HCT116 (cell line): ENCODE results near the gene MAML3. TPM values are rescaled to one million over a fixed set of nuclear protein-coding genes. Genes with fewer than 3 reads are reported as not detected.

ENCODE experiments used
- ATAC-seq: fragments of 200-7000 bp; cut with Tn5 transposase; 2 replicates; pipeline ENCODE4 v1.9.1; 2020; ENCODE audit warnings: mild to moderate bottlenecking, moderate library complexity
- BruUV-seq: library from RNA; stranded (reverse); fragments of 400-500 nt; replicated peaks from 2 replicates; lab custom pipeline; 2021; lab: Mats Ljungman, UMichigan
- CTCF ChIA-PET: fragments of 300-600 bp; sonication (Branson Sonifier 250); formaldehyde crosslinking; loops from one replicate; lab custom pipeline; 2021; ENCODE audit warnings: antibody characterized with exemption; lab: Charles Lee
- POLR2A ChIA-PET: fragments of 300-600, 350-600 bp; sonication (Branson Sonifier 250); formaldehyde crosslinking; loops from one replicate; lab custom pipeline; 2021; ENCODE audit warnings: antibody characterized with exemption; lab: Charles Lee
- RAD21 ChIA-PET, 2 experiments: fragments of 300-600 bp; sonication (Branson Sonifier 250); formaldehyde crosslinking; loops; one replicate each; lab custom pipeline; 2023; ENCODE audit warnings: low total read pairs in 2 of 2; ENCODE audit not compliant: uncharacterized antibody in 2 of 2, unreplicated experiment in 2 of 2, low non-redundant PET in 1 of 2; lab: Charles Lee
- DNase-seq: peaks from one replicate; pipeline ENCODE4 v3.0.0-alpha.2; 2010; ENCODE audit warnings: low read depth, low spot score
- H2AFZ ChIP-seq: fragments of 200-600 bp; shearing (Covaris generic), sonication (generic); 2 replicates; pipeline ENCODE4 v1.6.1; 2017; ENCODE audit warnings: low read depth, mixed run types, mixed read lengths, antibody characterized with exemption, low read length; ENCODE audit not compliant: poor library complexity, severe bottlenecking
- H3K27ac ChIP-seq: 2 replicates; pipeline ENCODE4 v1.5.1; 2012; ENCODE audit warnings: low read depth, low read length
- H3K27me3 ChIP-seq: fragments of 200-600 bp; sonication (generic); 2 replicates; pipeline ENCODE4 v1.6.1; 2016; ENCODE audit warnings: mixed run types, low read length, mixed read lengths; ENCODE audit not compliant: insufficient read depth
- H3K36me3 ChIP-seq, 2 experiments: fragments of 200-500 bp in 1 of 2; fragments of 200-600 bp in 1 of 2; sonication (Bioruptor generic) in 1 of 2; sonication (generic) in 1 of 2; 2 replicates each; pipeline versions ENCODE4 v1.5.1 to v1.6.1; 2014 to 2016; ENCODE audit warnings: low read length in 2 of 2, inconsistent platforms in 1 of 2, mixed read lengths in 1 of 2, mixed run types in 1 of 2; ENCODE audit not compliant: insufficient read depth in 2 of 2, control insufficient read depth in 1 of 2
- H3K4me1 ChIP-seq, 2 experiments: fragments of 200-600 bp in 1 of 2; sonication (generic) in 1 of 2; 2 replicates each; pipeline versions ENCODE4 v1.5.1 to v1.6.1; 2012 to 2017; ENCODE audit warnings: low read length in 2 of 2, inconsistent platforms in 1 of 2, mild to moderate bottlenecking in 1 of 2, mixed read lengths in 1 of 2, mixed run types in 1 of 2, moderate library complexity in 1 of 2; ENCODE audit not compliant: insufficient read depth in 2 of 2, control insufficient read depth in 1 of 2
- H3K4me2 ChIP-seq: fragments of 200-600 bp; sonication (generic); 2 replicates; pipeline ENCODE4 v1.6.1; 2017; ENCODE audit warnings: mixed run types, low read length, mixed read lengths
- H3K4me3 ChIP-seq, 2 experiments: fragments of 200-600 bp in 1 of 2; sonication (generic) in 1 of 2; replicated peaks in 1 of 2; 2 replicates each; pipeline ENCODE4 v1.5.1; 2011 to 2016; ENCODE audit warnings: low read length in 2 of 2, control low read depth in 1 of 2, low read depth in 1 of 2, mild to moderate bottlenecking in 1 of 2, mixed read lengths in 1 of 2, mixed run types in 1 of 2
- H3K79me2 ChIP-seq: fragments of 200-600 bp; sonication (generic); 2 replicates; pipeline ENCODE4 v1.6.1; 2017; ENCODE audit warnings: mild to moderate bottlenecking, mixed run types, low read length, moderate library complexity, mixed read lengths; ENCODE audit not compliant: insufficient read depth
- H3K9ac ChIP-seq: fragments of 200-600 bp; sonication (generic); 2 replicates; pipeline ENCODE4 v1.6.1; 2016; ENCODE audit warnings: low read length, mixed read lengths
- H3K9me2 ChIP-seq: fragments of 200-600 bp; sonication (generic), shearing (Covaris generic); 2 replicates; pipeline ENCODE4 v1.6.1; 2017; ENCODE audit warnings: mixed run types, mild to moderate bottlenecking, moderate library complexity; ENCODE audit not compliant: insufficient read depth
- H3K9me3 ChIP-seq, 2 experiments: fragments of 200-500 bp in 1 of 2; fragments of 200-600 bp in 1 of 2; sonication (Bioruptor generic) in 1 of 2; sonication (generic) in 1 of 2; 2 replicates each; pipeline ENCODE4 v1.6.1; 2014 to 2017; ENCODE audit warnings: low read length in 2 of 2, mixed read lengths in 2 of 2, inconsistent platforms in 1 of 2, low read depth in 1 of 2, mild to moderate bottlenecking in 1 of 2, mixed run types in 1 of 2, moderate library complexity in 1 of 2; ENCODE audit not compliant: control insufficient read depth in 1 of 2, insufficient read depth in 1 of 2
- H4K20me1 ChIP-seq: fragments of 200-600 bp; sonication (generic), shearing (Covaris generic); 2 replicates; pipeline ENCODE4 v1.6.1; 2017; ENCODE audit warnings: mixed run types, mild to moderate bottlenecking, moderate library complexity; ENCODE audit not compliant: insufficient read depth
- CBX3 ChIP-seq: IDR thresholded peaks from 2 replicates; pipeline ENCODE4 v1.6.1; 2012; ENCODE audit warnings: low read depth
- CEBPB ChIP-seq: IDR thresholded peaks from 2 replicates; pipeline ENCODE4 v1.6.1; 2012; ENCODE audit warnings: low read depth
- EGR1 ChIP-seq: IDR thresholded peaks from 2 replicates; pipeline ENCODE4 v1.6.1; 2012; ENCODE audit warnings: low read depth
- ELF1 ChIP-seq: IDR thresholded peaks from 2 replicates; pipeline ENCODE4 v1.6.1; 2012; ENCODE audit warnings: low read depth, borderline replicate concordance
- EZH2 ChIP-seq: fragments of 200-600 bp; sonication (generic); IDR thresholded peaks from 2 replicates; pipeline ENCODE4 v1.6.1; 2017; ENCODE audit warnings: antibody characterized with exemption, mixed run types
- EZH2phosphoT487 ChIP-seq: fragments of 200-600 bp; IDR thresholded peaks from 2 replicates; pipeline ENCODE4 v1.6.1; 2018; ENCODE audit warnings: antibody characterized with exemption, borderline replicate concordance
- JUND ChIP-seq: IDR thresholded peaks from 2 replicates; pipeline ENCODE4 v1.6.1; 2012
- POLR2A ChIP-seq: IDR thresholded peaks from 2 replicates; pipeline ENCODE4 v1.7.0; 2011; ENCODE audit warnings: borderline replicate concordance; ENCODE audit not compliant: insufficient read depth, insufficient read length; ENCODE audit errors: extremely low read depth
- POLR2AphosphoS5 ChIP-seq: IDR thresholded peaks from 2 replicates; pipeline ENCODE4 v1.6.1; 2011; ENCODE audit warnings: mild to moderate bottlenecking, low read depth, low read length, moderate library complexity
- RAD21 ChIP-seq: IDR thresholded peaks from 2 replicates; pipeline ENCODE4 v1.6.1; 2012; ENCODE audit warnings: low read depth, mild to moderate bottlenecking
- SP1 ChIP-seq: IDR thresholded peaks from 2 replicates; pipeline ENCODE4 v1.6.1; 2012; ENCODE audit warnings: low read depth
- SRF ChIP-seq: IDR thresholded peaks from 2 replicates; pipeline ENCODE4 v1.6.1; 2012; ENCODE audit warnings: low read depth
- TCF7L2 ChIP-seq: IDR thresholded peaks from 2 replicates; pipeline ENCODE4 v1.7.0; 2011; ENCODE audit warnings: borderline replicate concordance, inconsistent platforms; ENCODE audit not compliant: insufficient read depth, insufficient read length; ENCODE audit errors: extremely low read depth
- YY1 ChIP-seq: IDR thresholded peaks from 2 replicates; pipeline ENCODE4 v1.6.1; 2011; ENCODE audit warnings: low read length, low read depth, moderate library complexity, mild to moderate bottlenecking; ENCODE audit not compliant: insufficient replicate concordance; ENCODE audit errors: extremely low read depth
- intact Hi-C: fragments of 100-400 bp; cut with micrococcal nuclease; formaldehyde crosslinking; loops from 2 replicates; pipeline ENCODE4 v1.10.0; 2022
- total RNA-seq: library from RNA; stranded (reverse); gene quantifications from one replicate; pipeline ENCODE4 v1.2.1, GENCODE V29; 2021; ENCODE audit not compliant: unreplicated experiment
- TF ChIP-seq, protein P1 (sequence below): IDR thresholded peaks from 2 replicates; pipeline ENCODE4 v1.6.1; 2012
- TF ChIP-seq, protein P2 (sequence below): IDR thresholded peaks from 2 replicates; pipeline ENCODE4 v1.6.1; 2011; ENCODE audit warnings: mild to moderate bottlenecking, low read length, moderate library complexity; ENCODE audit not compliant: insufficient replicate concordance; ENCODE audit errors: extremely low read depth
- TF ChIP-seq, protein P3 (sequence below): IDR thresholded peaks from 2 replicates; pipeline ENCODE4 v1.6.1; 2012; ENCODE audit warnings: low read depth
- TF ChIP-seq, protein P4 (sequence below), 3 experiments: fragments of 200-600 bp in 1 of 3; sonication (generic) in 1 of 3; IDR thresholded peaks in 2 of 3; conservative IDR thresholded peaks in 1 of 3; 2 replicates each; pipeline ENCODE4 v1.5.1; 2012 to 2017; ENCODE audit warnings: low read depth in 2 of 3, low read length in 2 of 3, antibody characterized with exemption in 1 of 3, borderline replicate concordance in 1 of 3, control low read depth in 1 of 3, mild to moderate bottlenecking in 1 of 3, mixed read lengths in 1 of 3, mixed run types in 1 of 3, moderate library complexity in 1 of 3; ENCODE audit not compliant: insufficient read depth in 1 of 3

The MAML3 gene
- total RNA-seq, 1 experiment from 2014 or later: 3.1 TPM

DNA sequence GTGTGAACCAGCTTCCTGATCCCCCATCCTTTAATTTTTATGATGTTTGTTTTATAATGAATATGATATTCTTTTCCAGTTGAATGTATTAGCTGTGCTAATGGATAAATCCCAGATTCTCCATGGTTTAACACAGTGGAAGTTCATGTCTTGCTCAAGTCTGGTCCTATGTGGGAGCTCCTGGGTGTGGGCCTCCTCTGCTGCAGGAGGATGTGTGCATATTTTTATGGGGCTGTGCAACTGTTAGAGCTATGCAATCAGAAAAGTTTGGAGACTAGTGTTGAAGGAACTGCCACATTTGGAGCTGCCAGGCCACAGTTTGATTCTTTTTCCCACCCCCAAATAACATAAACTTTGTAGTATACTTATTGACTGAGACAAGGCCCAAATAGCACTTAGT lies 463.6 kb downstream of the MAML3 start:
- Histone ChIP-seq H3K4me3 (no peak overlapping the region), H2AFZ (no peak overlapping the region), H3K79me2 (no peaks in the 10 kb centered on the region), H3K36me3 (no peaks in the 10 kb centered on the region), H3K27ac (no peak overlapping the region), H4K20me1 (no peaks in the 10 kb centered on the region), H3K9me2 (no peaks in the 10 kb centered on the region), H3K4me1 (no peaks in the 10 kb centered on the region), H3K4me2 (no peak overlapping the region), H3K27me3 (no peaks in the 10 kb centered on the region), H3K9ac (no peak overlapping the region), H3K9me3 (no peaks in the 10 kb centered on the region)
- CTCF ChIA-PET: no interaction called here
- no TSS peak for BruUV-seq
- intact Hi-C loops: no loop called here
- DNase-seq (no peak), ATAC-seq (no peak)
- TF ChIP-seq, protein P1, sequence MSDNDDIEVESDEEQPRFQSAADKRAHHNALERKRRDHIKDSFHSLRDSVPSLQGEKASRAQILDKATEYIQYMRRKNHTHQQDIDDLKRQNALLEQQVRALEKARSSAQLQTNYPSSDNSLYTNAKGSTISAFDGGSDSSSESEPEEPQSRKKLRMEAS: no peak
- TF ChIP-seq YY1 (no peak), EZH2phosphoT487 (no peak), RAD21 (no peak), SP1 (no peak), EGR1 (no peak), SRF (no peak), CBX3 (no peak), CEBPB (no peak), POLR2A (no peak), ELF1 (no peak), TCF7L2 (no peak), JUND (no peak), POLR2AphosphoS5 (no peak), EZH2 (no peak)
- TF ChIP-seq, protein P2, sequence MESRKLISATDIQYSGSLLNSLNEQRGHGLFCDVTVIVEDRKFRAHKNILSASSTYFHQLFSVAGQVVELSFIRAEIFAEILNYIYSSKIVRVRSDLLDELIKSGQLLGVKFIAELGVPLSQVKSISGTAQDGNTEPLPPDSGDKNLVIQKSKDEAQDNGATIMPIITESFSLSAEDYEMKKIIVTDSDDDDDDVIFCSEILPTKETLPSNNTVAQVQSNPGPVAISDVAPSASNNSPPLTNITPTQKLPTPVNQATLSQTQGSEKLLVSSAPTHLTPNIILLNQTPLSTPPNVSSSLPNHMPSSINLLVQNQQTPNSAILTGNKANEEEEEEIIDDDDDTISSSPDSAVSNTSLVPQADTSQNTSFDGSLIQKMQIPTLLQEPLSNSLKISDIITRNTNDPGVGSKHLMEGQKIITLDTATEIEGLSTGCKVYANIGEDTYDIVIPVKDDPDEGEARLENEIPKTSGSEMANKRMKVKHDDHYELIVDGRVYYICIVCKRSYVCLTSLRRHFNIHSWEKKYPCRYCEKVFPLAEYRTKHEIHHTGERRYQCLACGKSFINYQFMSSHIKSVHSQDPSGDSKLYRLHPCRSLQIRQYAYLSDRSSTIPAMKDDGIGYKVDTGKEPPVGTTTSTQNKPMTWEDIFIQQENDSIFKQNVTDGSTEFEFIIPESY: no peak
- TF ChIP-seq, protein P3, sequence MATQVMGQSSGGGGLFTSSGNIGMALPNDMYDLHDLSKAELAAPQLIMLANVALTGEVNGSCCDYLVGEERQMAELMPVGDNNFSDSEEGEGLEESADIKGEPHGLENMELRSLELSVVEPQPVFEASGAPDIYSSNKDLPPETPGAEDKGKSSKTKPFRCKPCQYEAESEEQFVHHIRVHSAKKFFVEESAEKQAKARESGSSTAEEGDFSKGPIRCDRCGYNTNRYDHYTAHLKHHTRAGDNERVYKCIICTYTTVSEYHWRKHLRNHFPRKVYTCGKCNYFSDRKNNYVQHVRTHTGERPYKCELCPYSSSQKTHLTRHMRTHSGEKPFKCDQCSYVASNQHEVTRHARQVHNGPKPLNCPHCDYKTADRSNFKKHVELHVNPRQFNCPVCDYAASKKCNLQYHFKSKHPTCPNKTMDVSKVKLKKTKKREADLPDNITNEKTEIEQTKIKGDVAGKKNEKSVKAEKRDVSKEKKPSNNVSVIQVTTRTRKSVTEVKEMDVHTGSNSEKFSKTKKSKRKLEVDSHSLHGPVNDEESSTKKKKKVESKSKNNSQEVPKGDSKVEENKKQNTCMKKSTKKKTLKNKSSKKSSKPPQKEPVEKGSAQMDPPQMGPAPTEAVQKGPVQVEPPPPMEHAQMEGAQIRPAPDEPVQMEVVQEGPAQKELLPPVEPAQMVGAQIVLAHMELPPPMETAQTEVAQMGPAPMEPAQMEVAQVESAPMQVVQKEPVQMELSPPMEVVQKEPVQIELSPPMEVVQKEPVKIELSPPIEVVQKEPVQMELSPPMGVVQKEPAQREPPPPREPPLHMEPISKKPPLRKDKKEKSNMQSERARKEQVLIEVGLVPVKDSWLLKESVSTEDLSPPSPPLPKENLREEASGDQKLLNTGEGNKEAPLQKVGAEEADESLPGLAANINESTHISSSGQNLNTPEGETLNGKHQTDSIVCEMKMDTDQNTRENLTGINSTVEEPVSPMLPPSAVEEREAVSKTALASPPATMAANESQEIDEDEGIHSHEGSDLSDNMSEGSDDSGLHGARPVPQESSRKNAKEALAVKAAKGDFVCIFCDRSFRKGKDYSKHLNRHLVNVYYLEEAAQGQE: no peak
- TF ChIP-seq, protein P4, sequence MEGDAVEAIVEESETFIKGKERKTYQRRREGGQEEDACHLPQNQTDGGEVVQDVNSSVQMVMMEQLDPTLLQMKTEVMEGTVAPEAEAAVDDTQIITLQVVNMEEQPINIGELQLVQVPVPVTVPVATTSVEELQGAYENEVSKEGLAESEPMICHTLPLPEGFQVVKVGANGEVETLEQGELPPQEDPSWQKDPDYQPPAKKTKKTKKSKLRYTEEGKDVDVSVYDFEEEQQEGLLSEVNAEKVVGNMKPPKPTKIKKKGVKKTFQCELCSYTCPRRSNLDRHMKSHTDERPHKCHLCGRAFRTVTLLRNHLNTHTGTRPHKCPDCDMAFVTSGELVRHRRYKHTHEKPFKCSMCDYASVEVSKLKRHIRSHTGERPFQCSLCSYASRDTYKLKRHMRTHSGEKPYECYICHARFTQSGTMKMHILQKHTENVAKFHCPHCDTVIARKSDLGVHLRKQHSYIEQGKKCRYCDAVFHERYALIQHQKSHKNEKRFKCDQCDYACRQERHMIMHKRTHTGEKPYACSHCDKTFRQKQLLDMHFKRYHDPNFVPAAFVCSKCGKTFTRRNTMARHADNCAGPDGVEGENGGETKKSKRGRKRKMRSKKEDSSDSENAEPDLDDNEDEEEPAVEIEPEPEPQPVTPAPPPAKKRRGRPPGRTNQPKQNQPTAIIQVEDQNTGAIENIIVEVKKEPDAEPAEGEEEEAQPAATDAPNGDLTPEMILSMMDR (IDR thresholded peaks at IDR 0.05 in 2 of 3, conservative IDR thresholded peaks at IDR 0.05 in 1 of 3; ENCODE audit: borderline replicate concordance in 1 of 3, insufficient read depth in 1 of 3, low read depth in 2 of 3, low read length in 2 of 3): no peak
- RAD21 ChIA-PET: no interaction called here
- POLR2A ChIA-PET: no interaction called here
